Neural cell (in vitro differentiated cells): ENCODE results near the gene FARP1. TPM values are rescaled to one million over a fixed set of nuclear protein-coding genes. Genes with fewer than 3 reads are reported as not detected.
"Not testable (repeated sequence)": the region's sequence is repeated elsewhere in the genome, so short reads cannot be mapped to it uniquely, and the experiment has no call there.

Experiments used
- H2AFZ ChIP-seq: fragments of 200-600, 300-800 bp; sonication (generic), shearing (Covaris generic); 2 replicates; pipeline ENCODE4 v1.6.0; 2014; ENCODE audit warnings: low read depth, mild to moderate bottlenecking, antibody characterized with exemption, low read length, moderate library complexity
- H3F3A ChIP-seq: fragments of 200-600 bp; shearing (Covaris generic); 2 replicates; pipeline ENCODE4 v1.6.1; 2016; ENCODE audit warnings: mild to moderate bottlenecking, moderate library complexity, mixed read lengths, antibody characterized with exemption, low read length; ENCODE audit not compliant: insufficient read depth, poor library complexity, severe bottlenecking
- H3K27ac ChIP-seq: fragments of 200-600, 300-800 bp; sonication (generic), shearing (Covaris generic); 2 replicates; pipeline ENCODE4 v1.5.1; 2014; ENCODE audit warnings: mild to moderate bottlenecking, low read length, moderate library complexity
- H3K27me3 ChIP-seq: fragments of 300-800, 200-600 bp; sonication (generic), shearing (Covaris generic); 2 replicates; pipeline ENCODE4 v1.6.0; 2014; ENCODE audit warnings: mild to moderate bottlenecking, low read depth, low read length, moderate library complexity; ENCODE audit not compliant: insufficient read depth
- H3K36me3 ChIP-seq: fragments of 300-800, 200-600 bp; sonication (generic), shearing (Covaris generic); 2 replicates; pipeline ENCODE4 v1.5.1; 2014; ENCODE audit warnings: mild to moderate bottlenecking, antibody characterized with exemption, low read length, moderate library complexity; ENCODE audit not compliant: insufficient read depth
- H3K4me2 ChIP-seq: fragments of 300-800, 200-600 bp; sonication (generic), shearing (Covaris generic); 2 replicates; pipeline ENCODE4 v1.6.0; 2014; ENCODE audit warnings: mild to moderate bottlenecking, low read length
- H3K4me3 ChIP-seq: fragments of 300-800, 200-600 bp; sonication (generic), shearing (Covaris generic); 2 replicates; pipeline ENCODE4 v1.5.1; 2014; ENCODE audit warnings: mild to moderate bottlenecking, low read length, moderate library complexity
- H3K79me2 ChIP-seq: fragments of 200-600 bp; shearing (Covaris generic); replicated peaks from 2 replicates; pipeline ENCODE4 v1.6.0; 2014; ENCODE audit warnings: mild to moderate bottlenecking, low read length, moderate library complexity; ENCODE audit not compliant: insufficient read depth
- H3K9ac ChIP-seq: fragments of 300-800, 200-600 bp; sonication (generic), shearing (Covaris generic); 2 replicates; pipeline ENCODE4 v1.6.1; 2016; ENCODE audit warnings: mild to moderate bottlenecking, low read length, mixed read lengths
- H3K9me2 ChIP-seq: fragments of 200-600 bp; shearing (Covaris generic); 2 replicates; pipeline ENCODE4 v1.6.1; 2016; ENCODE audit warnings: mild to moderate bottlenecking, low read length, mixed read lengths; ENCODE audit not compliant: insufficient read depth
- H3K9me3 ChIP-seq: fragments of 200-600, 300-800 bp; sonication (generic), shearing (Covaris generic); 2 replicates; pipeline ENCODE4 v1.6.1; 2016; ENCODE audit warnings: mild to moderate bottlenecking, mixed run types, low read length, moderate library complexity, mixed read lengths
- H4K20me1 ChIP-seq: fragments of 200-600 bp; shearing (Covaris generic); 2 replicates; pipeline ENCODE4 v1.6.1; 2016; ENCODE audit warnings: mild to moderate bottlenecking, mixed run types; ENCODE audit not compliant: insufficient read depth
- CTCF ChIP-seq: fragments of 450-650 bp; IDR thresholded peaks from 2 replicates; pipeline ENCODE4 v1.5.1; 2014; ENCODE audit warnings: antibody characterized with exemption, mild to moderate bottlenecking, moderate library complexity; ENCODE audit not compliant: poor library complexity, severe bottlenecking
- EP300 ChIP-seq: fragments of 450-650 bp; conservative IDR thresholded peaks from 2 replicates; pipeline ENCODE4 v1.6.1; 2014; ENCODE audit warnings: antibody characterized with exemption, mild to moderate bottlenecking, moderate library complexity; ENCODE audit not compliant: poor library complexity, severe bottlenecking
- EZH2 ChIP-seq: fragments of 200-600, 300-800 bp; shearing (Covaris generic), sonication (generic); IDR thresholded peaks from 2 replicates; pipeline ENCODE4 v1.6.1; 2014; ENCODE audit warnings: antibody characterized with exemption, low read length, borderline replicate concordance, mild to moderate bottlenecking; ENCODE audit not compliant: insufficient read depth, poor library complexity, severe bottlenecking
- MXI1 ChIP-seq: fragments of 450-650 bp; conservative IDR thresholded peaks from 2 replicates; pipeline ENCODE4 v1.6.1; 2014; ENCODE audit warnings: antibody characterized with exemption, mild to moderate bottlenecking; ENCODE audit not compliant: poor library complexity, severe bottlenecking
- POLR2AphosphoS5 ChIP-seq: IDR thresholded peaks from 2 replicates; pipeline ENCODE4 v1.6.1; 2012
- RAD21 ChIP-seq: fragments of 450-650 bp; conservative IDR thresholded peaks from 2 replicates; pipeline ENCODE4 v1.6.1; 2014; ENCODE audit warnings: antibody characterized with exemption, mild to moderate bottlenecking, moderate library complexity
- REST ChIP-seq: IDR thresholded peaks from 2 replicates; pipeline ENCODE4 v1.6.1; 2012; ENCODE audit warnings: borderline replicate concordance
- SMC3 ChIP-seq: fragments of 450-650 bp; conservative IDR thresholded peaks from 2 replicates; pipeline ENCODE4 v1.6.1; 2014; ENCODE audit warnings: antibody characterized with exemption, mild to moderate bottlenecking, moderate library complexity; ENCODE audit not compliant: poor library complexity
- TAF1 ChIP-seq: IDR thresholded peaks from 2 replicates; pipeline ENCODE4 v1.6.1; 2012; ENCODE audit warnings: low read depth
- polyA plus RNA-seq: library from polyadenylated mRNA; depleted of rRNA; stranded (reverse); fragments of >200 nt; gene quantifications from 2 replicates; pipeline ENCODE4 v1.2.3, GENCODE V29; 2014

FARP1 gene
- polyA plus RNA-seq, 1 donor from 2014 or later, result 19.7 TPM

GRCh38 chr13:98226496-98226895 lies 83.6 kb downstream of the FARP1 start:
- Histone ChIP-seq H3F3A (no peaks in the 10 kb centered on the region), H3K79me2 (peaks cover 12% of the 10 kb centered on the region), H3K27ac (no peak overlapping the region)

GRCh38 chr13:98228661-98229341 lies 85.9 kb downstream of the FARP1 start:
- no peak overlapping the region for H3K27ac ChIP-seq
- no peak overlapping the region for H3K9ac ChIP-seq
- no peak overlapping the region for H3K4me2 ChIP-seq
- H4K20me1 ChIP-seq, result no peaks in the 10 kb centered on the region
- H3K9me3 ChIP-seq, result peaks cover 2% of the 10 kb centered on the region
- TF ChIP-seq POLR2AphosphoS5 (no peak), EP300 (no peak), REST (no peak), EZH2 (no peak), TAF1 (no peak), RAD21 (no peak), MXI1 (no peak), CTCF (no peak), SMC3 (no peak)
- H3K36me3 ChIP-seq, result no peaks in the 10 kb centered on the region
- H2AFZ ChIP-seq, result no peak overlapping the region
- H3K79me2 ChIP-seq, result peaks cover 19% of the 10 kb centered on the region
- H3F3A ChIP-seq, result no peaks in the 10 kb centered on the region
- no peak overlapping the region for H3K4me3 ChIP-seq
- no peaks in the 10 kb centered on the region for H3K27me3 ChIP-seq
- H3K9me2 ChIP-seq, result no peaks in the 10 kb centered on the region

More at GRCh38 chr13:98226496-98226895, 83.6 kb downstream of the FARP1 start:
- Histone ChIP-seq H3K27me3 (no peaks in the 10 kb centered on the region), H3K9me3 (peaks cover 2% of the 10 kb centered on the region), H2AFZ (no peak overlapping the region), H3K4me2 (no peak overlapping the region), H4K20me1 (no peaks in the 10 kb centered on the region), H3K4me3 (no peak overlapping the region), H3K9me2 (no peaks in the 10 kb centered on the region), H3K9ac (no peak overlapping the region), H3K36me3 (no peaks in the 10 kb centered on the region)
- no peak for TF ChIP-seq EP300
- no peak for TF ChIP-seq REST
- TF ChIP-seq EZH2, result no peak

GRCh38 chr13:98230762-98231161 lies 87.9 kb downstream of the FARP1 start:
- H3K9ac ChIP-seq, H3K36me3 ChIP-seq, H3K9me2 ChIP-seq, H3K4me2 ChIP-seq, H3K27me3 ChIP-seq, H4K20me1 ChIP-seq, H3F3A ChIP-seq, H2AFZ ChIP-seq, H3K9me3 ChIP-seq, H3K4me3 ChIP-seq, H3K27ac ChIP-seq: not testable (repeated sequence)
- peaks cover 20% of the 10 kb centered on the region for H3K79me2 ChIP-seq
